Adrenal gland (tissue), 12 donors: ENCODE measurements around the gene CELF3. TPM values are rescaled to one million over a fixed set of nuclear protein-coding genes. Genes with fewer than 3 reads are reported as not detected.

ENCODE experiments used
- DNase-seq, 7 donors: peaks; one replicate each; pipeline ENCODE4 v3.0.0-alpha.2; 2019 to 2020
- H3K27ac ChIP-seq, 5 donors: fragments of 200-600 bp; sonication (generic) in 4 of 5; 1 replicate in 3 of 5; 2 replicates in 2 of 5; pipeline versions ENCODE4 v1.5.1 to v1.8.0; 2016 to 2020; ENCODE audit warnings: mild to moderate bottlenecking in 1 of 5
- H3K27me3 ChIP-seq: fragments of 200-600 bp; 2 replicates; pipeline ENCODE4 v1.8.0; 2021
- H3K36me3 ChIP-seq, 2 donors: fragments of 200-600 bp; replicated peaks in 1 of 2; 1 replicate in 1 of 2; 2 replicates in 1 of 2; pipeline versions ENCODE4 v1.5.1 to v1.8.0; 2018 to 2022
- H3K4me1 ChIP-seq, 2 donors: fragments of 200-600 bp; replicated peaks in 1 of 2; 1 replicate in 1 of 2; 2 replicates in 1 of 2; pipeline versions ENCODE4 v1.5.1 to v1.8.0; 2018 to 2021
- H3K4me3 ChIP-seq, 4 donors: fragments of 200-600 bp; sonication (generic) in 3 of 4; one replicate each; pipeline ENCODE4 v1.5.1; 2016 to 2018
- H3K9me3 ChIP-seq, 3 donors: fragments of 200-600 bp; sonication (generic) in 1 of 3; replicated peaks in 1 of 3; 1 replicate in 2 of 3; 2 replicates in 1 of 3; pipeline versions ENCODE4 v1.5.1 to v1.8.0; 2016 to 2021
- POLR2A ChIP-seq, 2 donors: fragments of 450-650 bp; IDR thresholded peaks; one replicate each; pipeline ENCODE4 v1.6.1; 2017; ENCODE audit warnings: antibody characterized with exemption in 2 of 2, mild to moderate bottlenecking in 2 of 2, moderate library complexity in 1 of 2
- WGBS, 4 donors: extraction: QIAGEN DNeasy Blood & Tissue Kit in 2 of 4; methylation state at CpG; one replicate each; pipeline versions ENCODE4 v1.1.5 to v1.1.7; 2013 to 2017; 5-methylcytosine and 5-hydroxymethylcytosine counted together
- intact Hi-C, 2 donors: fragments of 100-400 bp; cut with DNase I; formaldehyde crosslinking; loops; one replicate each; pipeline versions ENCODE4 v1.14.1 to v1.15.0; 2022 to 2023
- polyA plus RNA-seq, 3 donors: library from polyadenylated mRNA; stranded (reverse); fragments of 200-250 nt in 2 of 3; fragments of 350-450 nt in 1 of 3; fragmentation: Illumina TruSeq in 1 of 3; extraction: RNeasy Lipid Tissue Mini Kit (QIAGEN cat#74804) in 1 of 3; gene quantifications; one replicate each; pipeline ENCODE4 v1.2.3, GENCODE V29; 2013 to 2014
- total RNA-seq, 9 donors: library from RNA; depleted of rRNA in 4 of 9; stranded (reverse); fragments of >200 nt in 4 of 9; fragments of 120-200 nt in 1 of 9; fragmentation: NEBNext Ultra II Directional in 1 of 9; extraction: Animal tissue kit (Norgen Biotek cat#: 25700) in 1 of 9; gene quantifications; one replicate each; pipeline versions ENCODE4 v1.1.0 to v1.2.4, GENCODE V29; 2013 to 2023
- TF ChIP-seq, protein P1 (sequence below), 6 experiments: fragments of 450-650 bp in 4 of 6; fragments of 200-600 bp in 2 of 6; sonication (generic) in 1 of 6; IDR thresholded peaks; 1 replicate in 5 of 6; 2 replicates in 1 of 6; pipeline versions ENCODE4 v1.5.1 to v1.8.0; 2016 to 2021; ENCODE audit warnings: antibody characterized with exemption in 6 of 6, mild to moderate bottlenecking in 2 of 6, moderate library complexity in 1 of 6
- donor health status: healthy with polysubstance abuse.
- donor health status: Bipolar disorder and iron deficiency.
- donor health status: DM: yes; HTN: yes; CAD: no.
- donor health status: DM: no; HTN: no; CAD: no.
- donor health status: DM: no; HTN: no; CAD: no.
- donor health status: DM: yes; HTN: yes; CAD: no.

Gene CELF3
- total and polyA plus RNA-seq, 12 donors, result 0.10 to 128 (median 7.7) TPM; not detected in 3

DNA sequence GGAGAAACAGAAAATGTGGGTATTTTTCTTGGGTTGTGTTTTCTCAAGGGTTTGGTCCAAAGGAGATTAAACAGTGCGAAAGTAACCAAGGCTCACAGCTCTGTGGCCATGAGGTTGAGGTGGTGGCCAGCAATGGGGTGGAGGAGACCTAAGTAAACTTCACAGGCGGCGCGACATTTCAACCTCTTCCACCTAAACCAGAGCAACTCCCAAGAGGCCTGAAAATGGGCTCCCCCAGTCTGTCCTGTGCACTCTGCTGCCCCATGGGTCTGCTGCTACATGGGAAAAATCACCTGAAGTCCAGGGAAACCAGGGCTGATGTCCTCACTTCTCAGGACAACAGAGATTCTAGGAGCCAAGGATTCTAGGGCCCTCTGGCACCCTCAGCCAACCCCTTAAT, 12.4 kb downstream of the CELF3 start:
- Histone ChIP-seq H3K4me3 (no peak overlapping the region), H3K36me3 (peaks cover 0 to 20% of the 10 kb centered on the region in 2 donors), H3K27me3 (no peaks in the 10 kb centered on the region), H3K27ac (no peak overlapping the region), H3K9me3 (no peaks in the 10 kb centered on the region), H3K4me1 (no peaks in the 10 kb centered on the region)
- no peak for DNase-seq
- TF ChIP-seq, protein P1, sequence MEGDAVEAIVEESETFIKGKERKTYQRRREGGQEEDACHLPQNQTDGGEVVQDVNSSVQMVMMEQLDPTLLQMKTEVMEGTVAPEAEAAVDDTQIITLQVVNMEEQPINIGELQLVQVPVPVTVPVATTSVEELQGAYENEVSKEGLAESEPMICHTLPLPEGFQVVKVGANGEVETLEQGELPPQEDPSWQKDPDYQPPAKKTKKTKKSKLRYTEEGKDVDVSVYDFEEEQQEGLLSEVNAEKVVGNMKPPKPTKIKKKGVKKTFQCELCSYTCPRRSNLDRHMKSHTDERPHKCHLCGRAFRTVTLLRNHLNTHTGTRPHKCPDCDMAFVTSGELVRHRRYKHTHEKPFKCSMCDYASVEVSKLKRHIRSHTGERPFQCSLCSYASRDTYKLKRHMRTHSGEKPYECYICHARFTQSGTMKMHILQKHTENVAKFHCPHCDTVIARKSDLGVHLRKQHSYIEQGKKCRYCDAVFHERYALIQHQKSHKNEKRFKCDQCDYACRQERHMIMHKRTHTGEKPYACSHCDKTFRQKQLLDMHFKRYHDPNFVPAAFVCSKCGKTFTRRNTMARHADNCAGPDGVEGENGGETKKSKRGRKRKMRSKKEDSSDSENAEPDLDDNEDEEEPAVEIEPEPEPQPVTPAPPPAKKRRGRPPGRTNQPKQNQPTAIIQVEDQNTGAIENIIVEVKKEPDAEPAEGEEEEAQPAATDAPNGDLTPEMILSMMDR (IDR thresholded peaks at IDR 0.05), result no peak
- TF ChIP-seq POLR2A (IDR thresholded peaks at IDR 0.05), result no peak
- intact Hi-C loops, result no loop called here
- WGBS, 4 donors, result 71 to 98% (median 85%) methylated on average over 4 of the region's 4 CpGs

DNA sequence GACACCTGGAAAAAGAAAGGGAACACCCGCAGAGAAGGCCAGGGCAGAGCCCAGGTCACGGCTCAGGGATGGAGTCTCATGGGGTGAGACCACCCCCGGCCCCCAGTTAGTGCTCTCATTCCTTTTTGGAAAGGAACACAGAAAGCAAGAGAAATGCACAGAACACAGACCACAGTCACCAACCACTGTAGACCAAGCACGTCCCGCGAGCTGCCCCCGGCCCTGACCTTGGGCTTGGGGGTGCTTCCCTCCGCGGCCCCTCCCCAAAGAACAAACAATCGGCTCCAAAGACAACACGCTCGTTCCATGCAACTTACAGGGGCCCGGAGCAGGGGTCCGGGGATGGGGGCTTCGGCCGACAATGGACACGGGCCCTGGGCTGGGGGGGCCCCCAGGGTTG, 12.8 kb downstream of the CELF3 start:
- H3K27ac ChIP-seq, result no peak overlapping the region
- peaks cover 0 to 23% of the 10 kb centered on the region in 2 donors for H3K36me3 ChIP-seq
- intact Hi-C loops, result no loop called here
- no peaks in the 10 kb centered on the region for H3K4me1 ChIP-seq
- DNase-seq, result no peak
- H3K9me3 ChIP-seq, result no peaks in the 10 kb centered on the region
- TF ChIP-seq, protein P1 (IDR thresholded peaks at IDR 0.05), result no peak
- TF ChIP-seq POLR2A (IDR thresholded peaks at IDR 0.05), result no peak
- 41 to 47% (median 46%) methylated on average over 11 to 17 of the region's 17 CpGs for WGBS, 4 donors
- no peaks in the 10 kb centered on the region for H3K27me3 ChIP-seq
- H3K4me3 ChIP-seq, result no peak overlapping the region

DNA sequence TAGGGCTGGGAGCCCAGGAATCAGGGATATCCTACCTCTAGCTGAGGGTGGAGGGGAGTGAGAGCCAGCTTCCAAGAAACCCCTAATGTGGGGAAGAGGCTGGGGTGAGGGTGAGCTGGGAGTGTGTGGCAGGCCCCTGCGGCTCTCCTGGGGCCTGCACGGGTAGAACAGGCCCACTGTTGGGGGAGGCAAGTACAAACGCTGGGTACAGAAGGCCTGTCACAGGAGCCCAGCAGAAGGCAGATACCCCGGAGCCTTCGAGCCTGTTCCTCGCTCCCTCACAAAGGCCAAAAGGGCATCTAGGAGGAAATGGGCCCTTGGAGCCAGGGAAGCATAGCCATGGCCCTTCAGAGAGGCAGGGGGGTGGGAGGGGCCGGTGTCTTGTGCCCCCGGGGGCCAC, 13.7 kb downstream of the CELF3 start:
- no peaks in the 10 kb centered on the region for H3K9me3 ChIP-seq
- 33 to 58% (median 46%) methylated on average over 2 to 8 of the region's 8 CpGs for WGBS, 4 donors
- DNase-seq, result no peak

DNA sequence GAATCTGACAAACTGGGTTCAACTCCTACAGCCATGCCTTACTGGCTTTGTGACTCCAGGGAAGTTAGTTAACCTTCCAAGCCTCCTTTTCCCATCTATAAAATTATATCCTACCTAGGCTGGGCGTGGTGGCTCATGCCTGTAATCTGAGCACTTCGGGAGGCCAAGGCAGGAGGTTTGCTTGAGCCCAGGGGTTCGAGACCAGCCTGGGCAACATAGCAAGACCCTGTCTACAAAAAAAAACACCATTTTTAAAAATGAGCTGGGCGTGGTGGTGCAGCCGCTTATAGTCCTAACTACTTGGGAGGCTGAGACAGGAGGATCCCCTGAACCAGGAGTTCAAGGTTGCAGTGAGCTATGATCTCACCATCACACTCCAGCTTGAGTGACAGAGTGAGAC, 15.1 kb downstream of the CELF3 start:
- intact Hi-C loops, result no loop called here
- H3K36me3 ChIP-seq, result peaks cover 0 to 45% of the 10 kb centered on the region in 2 donors
- DNase-seq, result no peak
- TF ChIP-seq POLR2A (IDR thresholded peaks at IDR 0.05), result no peak
- TF ChIP-seq, protein P1 (IDR thresholded peaks at IDR 0.05), result no peak
- no peak overlapping the region for H3K27ac ChIP-seq
- H3K27me3 ChIP-seq, result no peaks in the 10 kb centered on the region
- WGBS, 4 donors, result 93 to 97% (median 96%) methylated on average over 4 to 5 of the region's 5 CpGs
- no peak overlapping the region for H3K4me3 ChIP-seq
- H3K9me3 ChIP-seq, result no peaks in the 10 kb centered on the region
- no peaks in the 10 kb centered on the region for H3K4me1 ChIP-seq

More for the DNA sequence above, 13.7 kb downstream of the CELF3 start:
- no peaks in the 10 kb centered on the region for H3K27me3 ChIP-seq
- no peaks in the 10 kb centered on the region for H3K4me1 ChIP-seq
- peaks cover 0 to 32% of the 10 kb centered on the region in 2 donors for H3K36me3 ChIP-seq
- intact Hi-C loops, result no loop called here
- H3K27ac ChIP-seq, result no peak overlapping the region
- H3K4me3 ChIP-seq, result no peak overlapping the region
- TF ChIP-seq, protein P1 (IDR thresholded peaks at IDR 0.05), result no peak
- no peak for TF ChIP-seq POLR2A (IDR thresholded peaks at IDR 0.05)
